ENCODE measurements around the gene GALNT18.

The GALNT18 gene

DNA sequence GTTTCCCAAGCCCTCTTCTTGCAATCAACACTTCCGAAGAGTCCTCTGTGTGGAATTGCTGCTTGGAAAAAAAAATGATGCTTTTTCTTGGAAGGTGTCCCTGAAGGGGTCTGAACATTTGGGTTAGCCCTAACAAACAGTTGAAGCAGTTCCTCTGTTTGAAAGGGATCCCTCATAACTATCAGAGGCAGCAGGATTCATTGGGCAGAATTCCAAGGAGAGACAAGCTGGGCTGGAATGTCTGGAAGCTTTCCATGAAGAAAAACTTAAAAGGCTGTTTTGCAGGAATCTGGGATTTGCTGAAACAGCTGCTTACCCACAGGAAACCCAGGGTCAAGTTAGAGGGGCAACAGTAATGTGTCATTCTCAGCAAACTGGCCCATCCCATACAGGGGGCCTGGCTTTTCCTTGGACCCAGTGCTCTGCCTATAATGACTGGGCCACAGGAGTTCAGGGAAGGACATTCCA is 271.9 kb downstream of the GALNT18 start:
- Mint-ChIP-seq H3K9me3 (no peaks in the 10 kb centered on the region), H3K36me3 (no peaks in the 10 kb centered on the region), H3K27ac (no peak overlapping the region), H3K4me3 (no peak overlapping the region), H3K4me1 (no peaks in the 10 kb centered on the region), H3K27me3 (peaks cover 1% of the 10 kb centered on the region)
- ATAC-seq (ENCODE audit: low read depth) (no peak), DNase-seq (ENCODE audit: low spot score in 2 of 2) (no peak)

DNA sequence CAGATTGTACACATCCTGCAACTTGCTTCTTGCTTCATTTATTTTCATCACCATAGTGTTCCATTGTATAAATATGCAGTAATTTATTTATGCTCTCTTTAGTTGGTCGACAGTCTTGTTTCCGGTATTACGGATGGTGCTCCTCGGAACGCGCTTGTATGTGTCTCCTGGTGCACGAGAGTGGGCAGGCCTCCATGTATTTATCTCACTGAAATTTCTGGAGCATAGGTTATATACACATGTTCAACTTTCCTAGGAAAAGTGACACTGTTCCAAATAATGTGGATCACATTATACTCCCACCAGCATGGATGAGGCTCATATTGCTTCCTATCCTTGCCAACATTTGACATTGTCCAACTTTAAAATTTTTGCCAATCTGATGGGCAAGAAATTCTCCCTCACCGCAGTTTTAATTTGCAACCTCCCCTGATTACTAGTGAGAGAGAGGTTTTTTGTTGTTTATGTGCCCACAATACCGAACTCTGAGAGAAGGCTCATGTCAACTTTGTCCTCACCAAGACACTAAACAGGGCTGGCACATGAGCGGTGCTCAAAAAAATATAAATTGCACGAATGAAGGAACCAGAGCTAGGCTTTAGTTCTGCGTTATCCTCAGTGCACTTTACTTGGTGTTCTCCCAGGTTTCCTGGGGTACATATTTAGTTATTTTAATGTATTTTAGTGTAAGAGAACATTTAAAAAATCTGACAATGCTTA is 272.5 kb downstream of the GALNT18 start:
- H3K4me3 Mint-ChIP-seq: no peak overlapping the region
- DNase-seq (ENCODE audit: low spot score in 2 of 2) (no peak), ATAC-seq (ENCODE audit: low read depth) (no peak)
- H3K27ac Mint-ChIP-seq: no peak overlapping the region
- no peaks in the 10 kb centered on the region for H3K9me3 Mint-ChIP-seq
- H3K27me3 Mint-ChIP-seq: peaks cover 1% of the 10 kb centered on the region
- H3K36me3 Mint-ChIP-seq: no peaks in the 10 kb centered on the region
- peaks cover under 1% of the 10 kb centered on the region for H3K4me1 Mint-ChIP-seq

DNA sequence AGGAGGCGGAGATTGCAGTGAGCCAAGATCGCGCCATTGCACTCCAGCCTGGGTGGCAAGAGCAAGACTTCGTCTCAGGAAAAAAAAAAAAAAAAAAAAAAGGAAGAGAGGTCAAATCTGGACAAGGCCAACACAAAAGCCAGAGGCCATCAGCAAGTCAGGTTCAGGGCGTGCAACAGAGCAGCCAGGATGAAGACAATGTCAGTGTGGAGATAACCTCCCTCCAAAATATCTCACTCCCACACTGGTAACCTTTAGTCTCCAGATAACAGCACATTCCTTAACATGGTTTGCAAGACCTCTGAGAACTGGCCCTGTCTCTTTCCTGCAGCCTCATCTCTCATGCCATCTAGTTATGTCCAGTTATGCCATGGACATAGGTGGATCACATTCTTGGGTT is 273.5 kb downstream of the GALNT18 start:
- Mint-ChIP-seq H3K27ac (no peak overlapping the region), H3K9me3 (no peaks in the 10 kb centered on the region), H3K4me1 (peaks cover 2% of the 10 kb centered on the region), H3K36me3 (no peaks in the 10 kb centered on the region), H3K27me3 (peaks cover 1% of the 10 kb centered on the region), H3K4me3 (no peak overlapping the region)
- no peak for ATAC-seq (ENCODE audit: low read depth)
- no peak for DNase-seq (ENCODE audit: low spot score in 2 of 2)

DNA sequence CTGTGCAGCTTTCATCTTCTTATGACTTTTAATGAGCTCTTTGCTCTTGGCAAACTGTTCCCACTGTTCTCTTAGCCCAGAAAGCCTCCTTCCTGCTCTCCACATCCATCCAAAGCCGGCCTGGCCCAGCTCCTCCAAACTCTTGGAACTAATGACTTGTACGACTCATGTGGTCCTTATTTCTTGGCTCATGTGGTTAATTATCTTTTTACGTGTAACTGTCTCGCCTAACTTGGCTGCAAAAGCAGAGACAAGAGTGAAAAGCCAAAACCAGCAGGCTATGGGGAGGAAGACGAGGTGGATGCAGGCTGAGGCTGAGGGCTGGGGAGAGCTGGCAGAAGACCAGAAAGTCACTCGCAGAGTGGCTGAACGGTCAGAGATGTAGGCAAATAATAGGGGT is 274.2 kb downstream of the GALNT18 start:
- H3K36me3 Mint-ChIP-seq: no peaks in the 10 kb centered on the region
- no peaks in the 10 kb centered on the region for H3K9me3 Mint-ChIP-seq
- ATAC-seq (ENCODE audit: low read depth): no peak
- no peak for DNase-seq (ENCODE audit: low spot score in 2 of 2)
- H3K4me1 Mint-ChIP-seq: peaks cover 2% of the 10 kb centered on the region
- peaks cover 1% of the 10 kb centered on the region for H3K27me3 Mint-ChIP-seq
- H3K4me3 Mint-ChIP-seq: no peak overlapping the region
- no peak overlapping the region for H3K27ac Mint-ChIP-seq

DNA sequence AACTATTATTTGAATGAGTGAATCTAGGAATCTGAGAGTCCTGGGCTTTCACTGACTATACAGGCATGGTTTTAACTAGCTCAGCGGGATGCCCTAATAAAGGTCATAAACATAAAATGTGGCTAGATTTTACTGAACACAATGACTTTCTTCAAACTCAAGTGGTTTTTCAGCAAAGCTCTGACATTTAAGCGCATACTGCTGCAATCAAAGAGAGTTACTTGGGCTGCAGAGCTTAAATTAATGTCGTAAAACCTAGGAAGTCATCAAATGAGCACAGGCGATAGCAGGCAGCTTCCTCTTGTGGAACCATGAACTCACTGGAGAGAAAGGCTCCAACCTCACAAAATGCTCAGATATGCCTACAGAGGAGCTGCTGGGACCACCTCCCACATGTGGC is 275.5 kb downstream of the GALNT18 start:
- DNase-seq (ENCODE audit: low spot score in 2 of 2): no peak
- H3K27me3 Mint-ChIP-seq: peaks cover 1% of the 10 kb centered on the region
- ATAC-seq (ENCODE audit: low read depth): no peak
- H3K36me3 Mint-ChIP-seq: no peaks in the 10 kb centered on the region
- no peaks in the 10 kb centered on the region for H3K9me3 Mint-ChIP-seq
- no peak overlapping the region for H3K27ac Mint-ChIP-seq
- H3K4me3 Mint-ChIP-seq: no peak overlapping the region
- peaks cover 2% of the 10 kb centered on the region for H3K4me1 Mint-ChIP-seq

DNA sequence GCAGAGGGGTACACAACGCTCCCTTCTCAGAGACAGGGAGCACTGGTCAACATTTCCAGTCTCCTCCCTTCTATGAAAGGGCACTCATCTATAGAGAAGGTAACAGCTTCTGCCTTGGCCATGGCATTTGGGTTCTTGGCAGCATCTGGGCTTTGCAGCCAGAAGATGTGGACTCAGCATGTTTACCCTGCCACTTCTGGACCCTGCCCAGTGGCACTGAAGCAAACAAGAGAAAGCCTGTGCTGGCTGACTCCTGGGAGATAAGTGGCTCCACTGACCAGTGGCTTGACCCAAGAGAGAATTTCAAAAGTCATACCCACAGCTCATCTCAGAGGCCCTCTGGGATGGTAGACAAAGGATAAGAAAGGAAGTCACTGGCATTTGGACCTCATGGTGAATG is 276.7 kb downstream of the GALNT18 start:
- peaks cover 1% of the 10 kb centered on the region for H3K27me3 Mint-ChIP-seq
- H3K27ac Mint-ChIP-seq: no peak overlapping the region
- ATAC-seq (ENCODE audit: low read depth) (no peak), DNase-seq (ENCODE audit: low spot score in 2 of 2) (no peak)
- H3K4me3 Mint-ChIP-seq: no peak overlapping the region
- H3K9me3 Mint-ChIP-seq: no peaks in the 10 kb centered on the region
- H3K36me3 Mint-ChIP-seq: no peaks in the 10 kb centered on the region
- peaks cover 2% of the 10 kb centered on the region for H3K4me1 Mint-ChIP-seq

DNA sequence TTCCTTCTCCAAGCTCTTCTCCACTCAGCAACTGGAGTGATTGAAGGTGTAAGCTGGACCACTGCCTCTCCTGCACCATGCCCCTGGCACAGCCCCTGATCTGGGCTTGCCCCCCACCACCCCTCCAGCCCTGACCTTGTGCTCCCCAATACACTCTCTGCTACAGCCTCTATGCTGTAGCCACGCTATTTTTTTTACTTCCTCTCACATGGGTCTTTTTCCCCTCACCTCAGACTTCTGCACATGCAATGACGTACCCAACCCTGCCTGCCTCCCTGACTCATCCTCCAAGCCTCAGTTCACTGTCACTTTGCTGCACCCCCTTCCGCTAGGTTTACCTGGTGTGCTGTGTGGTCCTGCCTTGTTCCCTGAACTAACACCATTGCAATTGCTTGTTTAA is 277.8 kb downstream of the GALNT18 start:
- Mint-ChIP-seq H3K36me3 (no peaks in the 10 kb centered on the region), H3K4me1 (peaks cover 2% of the 10 kb centered on the region)

DNA sequence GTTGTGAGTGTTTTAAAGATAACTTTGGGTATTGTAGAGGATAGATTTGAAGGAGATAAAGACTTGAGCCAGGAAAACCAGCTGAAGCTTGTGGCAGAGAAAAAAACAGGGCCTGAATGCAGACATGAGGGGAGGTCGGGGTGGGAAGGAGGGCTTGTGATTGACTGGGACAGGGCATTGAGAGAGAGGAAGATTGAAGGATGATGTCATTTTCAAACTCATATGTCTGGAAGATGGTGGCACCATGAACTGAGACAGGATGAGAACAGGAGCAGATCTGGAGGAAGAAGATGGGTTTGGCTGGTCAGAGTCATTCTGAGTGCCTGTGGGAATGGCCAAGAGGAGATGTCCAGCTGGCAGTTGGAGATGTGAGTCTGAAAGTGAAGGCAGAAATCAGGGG is 283.5 kb downstream of the GALNT18 start:
- no peak overlapping the region for H3K27ac Mint-ChIP-seq
- no peak for ATAC-seq (ENCODE audit: low read depth)
- H3K36me3 Mint-ChIP-seq: no peaks in the 10 kb centered on the region
- no peaks in the 10 kb centered on the region for H3K9me3 Mint-ChIP-seq
- H3K4me1 Mint-ChIP-seq: peaks cover 3% of the 10 kb centered on the region
- H3K4me3 Mint-ChIP-seq: no peak overlapping the region
- H3K27me3 Mint-ChIP-seq: peaks cover 11% of the 10 kb centered on the region
- no peak for DNase-seq (ENCODE audit: low spot score in 2 of 2)

More for the DNA sequence above, 277.8 kb downstream of the GALNT18 start:
- no peak for DNase-seq (ENCODE audit: low spot score in 2 of 2)
- H3K9me3 Mint-ChIP-seq: no peaks in the 10 kb centered on the region
- H3K27ac Mint-ChIP-seq: no peak overlapping the region
- H3K4me3 Mint-ChIP-seq: no peak overlapping the region
- ATAC-seq (ENCODE audit: low read depth): no peak
- H3K27me3 Mint-ChIP-seq: peaks cover 1% of the 10 kb centered on the region

DNA sequence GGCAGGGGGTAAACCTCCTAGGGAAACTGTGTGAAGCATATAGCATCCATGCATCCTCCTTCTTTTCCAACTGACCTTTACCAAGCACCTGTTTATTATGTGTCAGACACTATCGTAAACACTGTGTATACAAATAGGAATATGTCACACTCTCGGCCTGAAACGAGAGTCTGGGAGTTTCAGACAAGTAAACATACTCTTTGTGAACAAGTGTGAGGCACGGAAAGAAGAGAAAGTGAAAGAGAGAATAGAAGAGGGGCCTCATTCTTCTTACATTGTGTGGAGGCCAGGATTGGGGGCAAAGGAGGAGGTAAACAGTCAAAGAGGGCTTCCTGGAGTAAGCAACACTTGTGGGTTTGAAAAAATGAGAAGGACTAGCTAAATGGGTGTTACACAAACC is 285.1 kb downstream of the GALNT18 start:
- H3K4me3 Mint-ChIP-seq: no peak overlapping the region
- no peaks in the 10 kb centered on the region for H3K36me3 Mint-ChIP-seq
- peaks cover 11% of the 10 kb centered on the region for H3K27me3 Mint-ChIP-seq
- no peak overlapping the region for H3K27ac Mint-ChIP-seq
- DNase-seq (ENCODE audit: low spot score in 2 of 2) (no peak), ATAC-seq (ENCODE audit: low read depth) (no peak)
- H3K9me3 Mint-ChIP-seq: no peaks in the 10 kb centered on the region
- H3K4me1 Mint-ChIP-seq: peaks cover 3% of the 10 kb centered on the region

DNA sequence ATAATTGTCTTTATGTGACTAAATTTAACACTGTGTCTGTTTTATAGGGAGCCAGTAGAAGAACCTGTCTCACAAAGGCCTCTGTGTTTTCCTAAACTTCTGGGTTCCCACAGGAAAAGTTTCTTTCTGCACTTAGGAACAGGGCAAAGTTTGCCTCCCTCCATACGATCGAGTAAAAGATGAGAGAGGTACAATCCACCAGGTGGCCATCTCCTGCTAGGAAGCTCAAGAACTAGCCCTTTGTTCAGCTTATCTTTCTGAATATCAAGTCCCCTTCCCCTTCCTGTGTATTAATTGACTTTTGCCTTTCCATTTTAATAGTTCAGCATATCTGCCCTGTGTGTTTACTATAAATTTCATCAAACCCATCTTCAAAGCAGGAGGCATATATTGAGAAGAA is 286.8 kb downstream of the GALNT18 start:
- peaks cover 3% of the 10 kb centered on the region for H3K4me1 Mint-ChIP-seq
- H3K27me3 Mint-ChIP-seq: peaks cover 14% of the 10 kb centered on the region
- DNase-seq (ENCODE audit: low spot score in 2 of 2) (no peak), ATAC-seq (ENCODE audit: low read depth) (no peak)
- H3K36me3 Mint-ChIP-seq: no peaks in the 10 kb centered on the region
- H3K27ac Mint-ChIP-seq: no peak overlapping the region
- H3K9me3 Mint-ChIP-seq: no peaks in the 10 kb centered on the region
- no peak overlapping the region for H3K4me3 Mint-ChIP-seq

DNA sequence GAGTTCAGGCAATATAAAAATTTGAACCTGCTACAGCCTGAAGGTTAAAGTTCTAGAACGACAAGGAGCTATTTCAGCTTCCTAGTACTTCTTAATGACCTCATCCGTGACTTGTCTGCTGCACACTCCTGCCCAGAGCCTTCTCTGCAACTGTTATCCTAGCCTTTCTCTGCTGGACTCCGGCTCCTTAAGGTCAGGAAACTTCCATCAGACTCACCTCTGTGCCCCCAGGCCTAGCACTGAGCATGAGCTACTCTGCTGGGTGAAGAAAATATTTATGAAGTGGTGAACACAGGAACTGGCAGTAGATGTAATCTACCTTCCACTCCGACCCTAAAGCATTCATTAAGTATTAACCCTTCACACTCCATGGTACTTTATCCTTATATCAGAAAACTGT is 287.2 kb downstream of the GALNT18 start:
- Mint-ChIP-seq H3K4me1 (peaks cover 3% of the 10 kb centered on the region), H3K9me3 (no peaks in the 10 kb centered on the region), H3K27ac (no peak overlapping the region), H3K4me3 (no peak overlapping the region), H3K27me3 (peaks cover 14% of the 10 kb centered on the region), H3K36me3 (no peaks in the 10 kb centered on the region)
- DNase-seq (ENCODE audit: low spot score in 2 of 2): no peak
- no peak for ATAC-seq (ENCODE audit: low read depth)

DNA sequence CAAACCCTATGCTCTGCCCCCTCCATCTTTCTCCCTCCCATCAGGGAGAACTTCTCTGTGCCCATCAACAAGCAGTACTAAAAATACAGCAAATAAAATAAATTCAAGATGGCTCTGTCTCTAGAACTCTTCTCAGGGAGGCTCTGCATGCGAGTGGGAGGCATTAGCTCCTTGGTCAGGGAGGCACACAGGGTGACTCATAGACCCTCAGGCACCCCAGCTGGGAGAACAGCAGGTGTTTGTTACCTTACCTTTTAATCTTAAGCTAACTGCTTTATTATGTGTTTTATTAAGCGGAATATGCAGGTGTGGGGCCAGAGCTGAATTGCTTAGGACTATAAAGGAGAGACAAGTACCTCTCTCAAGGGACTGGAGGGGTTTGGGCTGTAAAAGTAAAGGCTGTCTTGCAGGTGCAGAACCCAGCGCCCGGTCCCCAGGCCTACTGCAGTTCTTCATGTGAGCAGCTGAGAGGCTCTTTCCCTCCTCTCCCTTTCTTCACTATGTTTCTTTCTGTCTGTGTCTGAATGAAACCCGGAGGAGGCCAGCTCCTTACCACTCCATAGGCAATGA is 289.6 kb downstream of the GALNT18 start:
- Mint-ChIP-seq H3K9me3 (no peaks in the 10 kb centered on the region), H3K27ac (no peak overlapping the region), H3K4me1 (peaks cover 3% of the 10 kb centered on the region), H3K4me3 (no peak overlapping the region), H3K36me3 (no peaks in the 10 kb centered on the region), H3K27me3 (peaks cover 4% of the 10 kb centered on the region)
- ATAC-seq (ENCODE audit: low read depth) (no peak), DNase-seq (ENCODE audit: low spot score in 2 of 2) (no peak)

DNA sequence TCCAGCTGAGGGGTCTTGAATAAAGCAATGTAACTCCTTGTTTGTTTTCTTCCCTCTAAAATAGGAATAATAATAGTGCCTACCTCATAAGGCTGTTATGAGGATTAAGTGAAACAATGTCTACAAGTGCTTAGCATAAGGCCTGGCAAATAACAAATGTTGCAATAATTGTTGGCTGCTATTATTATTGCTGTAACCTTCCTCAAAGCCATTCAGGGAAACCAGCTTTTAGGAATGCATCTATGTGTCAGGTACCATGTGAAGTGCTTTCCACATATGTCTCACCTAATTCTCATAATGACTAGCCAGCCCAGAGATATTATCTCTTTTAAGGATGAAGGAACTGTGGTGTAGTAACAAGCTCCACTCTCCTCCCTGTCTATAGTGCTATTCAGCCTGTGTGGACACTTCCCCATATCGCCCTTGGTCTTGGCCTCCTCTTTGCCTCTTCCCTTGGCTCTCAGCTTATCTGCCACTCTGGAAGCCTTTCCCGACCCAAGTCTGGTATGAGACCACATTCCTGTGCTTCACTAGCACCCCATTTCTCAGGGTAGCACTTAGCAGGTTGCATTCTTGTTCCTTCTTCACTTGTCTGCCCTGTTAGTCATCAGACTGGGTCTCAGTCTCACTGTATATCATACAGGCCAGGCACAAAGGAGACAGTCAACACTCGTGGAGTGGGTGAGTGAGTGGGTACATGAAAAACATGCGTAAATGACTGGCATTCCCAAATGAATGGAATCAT is 292.6 kb downstream of the GALNT18 start:
- ATAC-seq (ENCODE audit: low read depth): no peak
- H3K36me3 Mint-ChIP-seq: no peaks in the 10 kb centered on the region

DNA sequence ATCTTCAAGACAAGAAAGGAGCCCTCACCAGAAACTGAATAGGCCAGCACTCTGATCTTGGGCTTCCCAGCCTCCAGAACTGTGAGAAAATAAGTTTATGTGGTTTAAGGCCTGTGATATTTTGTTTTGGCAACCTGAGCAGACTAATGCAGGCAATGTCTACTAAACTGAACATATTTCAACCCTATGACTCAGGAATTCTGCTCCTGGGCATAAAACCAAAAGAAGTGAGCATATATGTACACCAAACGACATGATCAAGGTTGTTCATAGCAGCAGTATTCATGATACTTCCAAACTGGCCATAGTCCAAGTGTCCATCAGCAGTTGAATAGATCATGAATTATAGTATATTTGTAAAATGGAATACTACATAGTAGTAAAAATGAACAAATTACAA is 297.7 kb downstream of the GALNT18 start:
- Mint-ChIP-seq H3K27ac (no peak overlapping the region), H3K9me3 (peaks cover 6% of the 10 kb centered on the region), H3K4me1 (peaks cover under 1% of the 10 kb centered on the region), H3K4me3 (no peak overlapping the region), H3K27me3 (peaks cover 6% of the 10 kb centered on the region), H3K36me3 (no peaks in the 10 kb centered on the region)
- ATAC-seq (ENCODE audit: low read depth) (no peak), DNase-seq (ENCODE audit: low spot score in 2 of 2) (no peak)

More for the DNA sequence above, 292.6 kb downstream of the GALNT18 start:
- no peaks in the 10 kb centered on the region for H3K4me1 Mint-ChIP-seq
- H3K27me3 Mint-ChIP-seq: peaks cover 4% of the 10 kb centered on the region
- no peaks in the 10 kb centered on the region for H3K9me3 Mint-ChIP-seq
- DNase-seq (ENCODE audit: low spot score in 2 of 2): no peak
- no peak overlapping the region for H3K4me3 Mint-ChIP-seq
- H3K27ac Mint-ChIP-seq: no peak overlapping the region

Measured in memory B cell (primary cell).